Progenitor cell of endocrine pancreas (in vitro differentiated cells): ENCODE results near the gene USP31. TPM values are rescaled to one million over a fixed set of nuclear protein-coding genes. Genes with fewer than 3 reads are reported as not detected.
"Not testable (repeated sequence)": the region's sequence is repeated elsewhere in the genome, so short reads cannot be mapped to it uniquely, and the experiment has no call there.

Experiments used
- DNase-seq: peaks from one replicate; pipeline ENCODE4 v3.0.0; 2021; ENCODE audit warnings: low spot score; ENCODE audit not compliant: unreplicated experiment
- H3K27ac Mint-ChIP-seq: 2 replicates; pipeline ENCODE4 v1.8.0; 2021; ENCODE audit warnings: mild to moderate bottlenecking, moderate library complexity, mixed read lengths
- H3K27me3 Mint-ChIP-seq: 2 replicates; pipeline ENCODE4 v1.8.0; 2021; ENCODE audit warnings: mixed read lengths
- H3K36me3 Mint-ChIP-seq: 2 replicates; pipeline ENCODE4 v1.8.0; 2022; ENCODE audit warnings: mixed read lengths; ENCODE audit not compliant: insufficient read depth
- H3K4me1 Mint-ChIP-seq: 2 replicates; pipeline ENCODE4 v1.8.0; 2021; ENCODE audit warnings: low read depth, mixed read lengths
- H3K4me3 Mint-ChIP-seq: 2 replicates; pipeline ENCODE4 v1.8.0; 2021; ENCODE audit warnings: low read depth, mild to moderate bottlenecking, moderate library complexity, mixed read lengths
- H3K9me3 Mint-ChIP-seq: 2 replicates; pipeline ENCODE4 v1.8.0; 2021; ENCODE audit warnings: low read depth, mixed read lengths
- total RNA-seq: library from RNA; stranded (reverse); gene quantifications from 2 replicates; pipeline ENCODE4 v1.2.1, GENCODE V29; 2021
- TF ChIP-seq, protein P1 (sequence below): fragments of 200-600 bp; sonication (generic); IDR thresholded peaks from one replicate; pipeline ENCODE4 v1.5.0; 2021; ENCODE audit warnings: antibody characterized with exemption, mild to moderate bottlenecking; ENCODE audit not compliant: unreplicated experiment

USP31 gene
- total RNA-seq, 1 donor from 2014 or later, result 10.5 TPM

DNA sequence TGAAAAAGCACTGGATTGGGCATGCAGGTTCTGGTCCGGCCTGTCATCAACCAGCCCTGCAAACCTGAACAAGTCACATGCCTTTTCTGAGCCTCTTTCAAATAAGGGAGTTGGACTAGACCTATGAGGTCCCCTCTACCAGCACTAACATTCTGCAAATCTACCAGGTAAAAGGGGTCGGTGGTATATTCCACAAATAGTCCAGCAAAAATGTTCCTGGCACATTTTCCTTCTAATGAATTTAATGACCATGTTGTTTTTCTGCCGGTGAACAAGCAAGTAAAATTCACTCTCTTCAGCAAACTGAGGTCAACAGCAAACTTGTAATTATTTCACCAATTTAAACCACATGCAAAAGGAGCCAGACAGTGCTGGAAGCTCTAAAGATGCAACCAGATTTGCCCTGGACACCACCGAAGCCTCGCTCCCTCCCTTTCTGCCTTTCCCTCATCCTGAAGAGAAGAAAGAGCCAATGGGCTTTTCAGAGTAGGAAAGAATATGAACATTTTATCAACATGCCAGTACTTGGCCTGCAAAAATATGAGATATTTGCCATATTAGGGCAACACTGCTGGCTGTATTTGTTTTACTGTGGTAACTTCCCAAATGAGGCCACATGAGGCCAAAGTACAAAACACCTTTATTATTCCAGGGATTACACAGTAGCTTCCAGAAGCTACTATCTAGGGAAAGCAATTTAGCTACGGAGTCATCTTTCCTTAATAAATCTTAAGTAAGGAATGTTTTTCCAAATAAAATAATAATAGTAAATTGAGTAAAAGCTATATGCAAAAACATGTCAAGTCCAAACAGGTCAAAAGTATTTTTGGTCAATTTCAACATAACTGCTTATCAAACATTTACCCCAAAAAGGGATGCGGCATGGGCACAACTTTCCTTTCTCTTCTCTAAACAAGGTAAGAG is 45.0 kb downstream of the USP31 start:
- Mint-ChIP-seq H3K36me3 (peaks cover 19% of the 10 kb centered on the region), H3K27me3 (no peaks in the 10 kb centered on the region), H3K4me1 (peaks cover 5% of the 10 kb centered on the region), H3K9me3 (peaks cover 4% of the 10 kb centered on the region), H3K4me3 (no peak overlapping the region), H3K27ac (no peak overlapping the region)
- DNase-seq, result no peak
- TF ChIP-seq, protein P1, sequence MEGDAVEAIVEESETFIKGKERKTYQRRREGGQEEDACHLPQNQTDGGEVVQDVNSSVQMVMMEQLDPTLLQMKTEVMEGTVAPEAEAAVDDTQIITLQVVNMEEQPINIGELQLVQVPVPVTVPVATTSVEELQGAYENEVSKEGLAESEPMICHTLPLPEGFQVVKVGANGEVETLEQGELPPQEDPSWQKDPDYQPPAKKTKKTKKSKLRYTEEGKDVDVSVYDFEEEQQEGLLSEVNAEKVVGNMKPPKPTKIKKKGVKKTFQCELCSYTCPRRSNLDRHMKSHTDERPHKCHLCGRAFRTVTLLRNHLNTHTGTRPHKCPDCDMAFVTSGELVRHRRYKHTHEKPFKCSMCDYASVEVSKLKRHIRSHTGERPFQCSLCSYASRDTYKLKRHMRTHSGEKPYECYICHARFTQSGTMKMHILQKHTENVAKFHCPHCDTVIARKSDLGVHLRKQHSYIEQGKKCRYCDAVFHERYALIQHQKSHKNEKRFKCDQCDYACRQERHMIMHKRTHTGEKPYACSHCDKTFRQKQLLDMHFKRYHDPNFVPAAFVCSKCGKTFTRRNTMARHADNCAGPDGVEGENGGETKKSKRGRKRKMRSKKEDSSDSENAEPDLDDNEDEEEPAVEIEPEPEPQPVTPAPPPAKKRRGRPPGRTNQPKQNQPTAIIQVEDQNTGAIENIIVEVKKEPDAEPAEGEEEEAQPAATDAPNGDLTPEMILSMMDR, result no peak

DNA sequence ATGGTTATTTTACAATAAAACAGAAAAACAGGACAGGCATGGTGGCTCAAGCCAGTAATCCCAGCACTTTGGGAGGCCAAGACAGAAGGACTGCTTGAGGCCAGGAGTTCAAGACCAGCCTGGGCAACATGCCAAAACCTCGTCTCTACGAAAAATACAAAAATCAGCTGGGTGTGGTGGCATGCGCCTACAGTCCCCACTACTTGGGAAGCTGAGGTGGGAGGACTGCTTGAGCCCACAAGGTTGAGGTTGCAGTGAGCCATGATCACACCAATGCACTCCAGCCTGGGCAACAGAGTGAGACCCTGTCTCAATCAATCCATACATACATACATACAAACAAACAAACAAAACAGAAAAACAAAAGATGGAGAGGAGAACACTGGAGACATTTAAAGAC is 45.6 kb downstream of the USP31 start:
- Mint-ChIP-seq H3K27me3 (no peaks in the 10 kb centered on the region), H3K4me3 (no peak overlapping the region), H3K9me3 (peaks cover 7% of the 10 kb centered on the region), H3K36me3 (peaks cover 21% of the 10 kb centered on the region), H3K4me1 (peaks cover 5% of the 10 kb centered on the region), H3K27ac (no peak overlapping the region)
- no peak for DNase-seq
- TF ChIP-seq, protein P1, result no peak

DNA sequence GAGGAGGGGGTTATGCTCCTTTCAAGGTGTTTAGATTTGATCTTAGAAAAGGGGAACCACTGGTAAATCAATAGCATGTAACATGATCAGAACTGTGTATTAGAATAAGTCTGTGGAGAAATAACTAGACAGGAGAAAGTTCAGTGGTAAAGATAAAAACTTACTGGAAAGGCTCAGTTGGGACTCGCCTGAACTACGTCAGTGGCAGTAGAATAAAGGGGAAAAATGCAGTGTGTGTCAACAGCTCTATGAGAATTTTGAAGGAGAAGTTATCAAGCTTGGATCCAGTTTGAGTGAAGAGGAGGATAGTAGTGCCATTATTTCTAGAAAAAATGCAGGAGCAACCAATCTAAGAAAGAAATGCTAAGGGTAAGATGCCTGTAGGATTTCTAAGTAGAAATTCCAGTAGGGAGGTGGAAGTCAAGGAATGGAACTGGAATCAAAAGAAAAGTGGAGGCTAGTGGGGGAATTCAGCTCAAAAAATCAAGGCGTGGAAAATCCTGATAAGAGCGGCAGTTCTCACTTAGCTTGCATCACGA is 48.2 kb downstream of the USP31 start:
- H3K9me3 Mint-ChIP-seq, result peaks cover 12% of the 10 kb centered on the region
- TF ChIP-seq, protein P1, result no peak
- peaks cover 5% of the 10 kb centered on the region for H3K4me1 Mint-ChIP-seq
- H3K36me3 Mint-ChIP-seq, result peaks cover 26% of the 10 kb centered on the region
- no peak overlapping the region for H3K4me3 Mint-ChIP-seq
- no peaks in the 10 kb centered on the region for H3K27me3 Mint-ChIP-seq
- no peak overlapping the region for H3K27ac Mint-ChIP-seq
- no peak for DNase-seq

DNA sequence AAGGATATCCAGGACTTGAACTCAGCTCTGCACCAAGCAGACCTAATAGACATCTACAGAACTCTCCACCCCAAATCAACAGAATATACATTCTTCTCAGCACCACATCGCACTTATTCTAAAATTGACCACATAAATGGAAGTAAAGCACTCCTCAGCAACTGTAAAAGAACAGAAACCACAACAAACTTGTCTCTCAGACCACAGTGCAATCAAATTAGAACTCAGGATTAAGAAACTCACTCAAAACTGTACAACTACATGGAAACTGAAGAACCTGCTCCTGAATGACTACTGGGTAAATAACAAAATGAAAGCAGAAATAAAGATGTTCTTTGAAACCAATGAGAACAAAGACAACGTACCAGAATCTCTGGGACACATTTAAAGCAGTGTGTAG is 52.8 kb downstream of the USP31 start:
- peaks cover 16% of the 10 kb centered on the region for H3K9me3 Mint-ChIP-seq
- H3K27ac Mint-ChIP-seq, H3K27me3 Mint-ChIP-seq, DNase-seq, H3K4me1 Mint-ChIP-seq, H3K4me3 Mint-ChIP-seq: not testable (repeated sequence)
- H3K36me3 Mint-ChIP-seq, result peaks cover 38% of the 10 kb centered on the region

DNA sequence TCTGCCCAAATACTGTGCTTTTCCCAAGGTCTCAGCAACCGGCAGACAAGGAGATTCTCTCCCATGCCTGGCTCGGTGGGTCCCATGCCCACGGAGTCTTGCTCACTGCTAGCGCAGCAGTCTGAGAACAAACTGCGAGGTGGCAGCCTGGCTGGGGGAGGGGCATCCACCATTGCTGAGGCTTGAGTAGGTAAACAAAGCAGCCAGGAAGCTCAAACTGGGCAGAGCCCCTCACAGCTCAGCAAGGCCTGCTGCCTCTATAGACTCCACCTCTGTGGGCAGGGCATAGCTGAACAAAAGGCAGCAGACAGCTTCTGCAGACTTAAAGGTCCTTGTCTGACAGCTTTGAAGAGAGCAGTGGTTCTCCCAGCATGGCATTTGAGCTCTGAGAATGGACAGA is 55.1 kb downstream of the USP31 start:
- Mint-ChIP-seq H3K9me3 (peaks cover 15% of the 10 kb centered on the region), H3K36me3 (peaks cover 35% of the 10 kb centered on the region)
- H3K27ac Mint-ChIP-seq, H3K27me3 Mint-ChIP-seq, H3K4me1 Mint-ChIP-seq, H3K4me3 Mint-ChIP-seq, DNase-seq: not testable (repeated sequence)

DNA sequence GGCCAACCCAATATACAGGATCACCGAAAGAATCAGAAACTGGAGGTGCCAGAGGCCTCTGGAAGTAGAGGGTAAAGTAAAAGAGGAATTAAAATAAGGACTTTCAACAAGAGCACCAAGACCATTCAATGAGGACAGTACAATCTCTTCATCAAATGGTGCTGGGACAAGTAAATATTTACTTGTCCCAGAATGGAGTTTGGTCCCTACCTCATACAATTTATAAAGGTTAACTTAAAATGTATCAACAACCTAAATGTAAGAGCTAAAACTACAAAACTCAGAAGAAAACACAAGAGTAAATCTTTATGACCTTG is 56.5 kb downstream of the USP31 start:
- peaks cover 25% of the 10 kb centered on the region for H3K36me3 Mint-ChIP-seq
- H3K4me1 Mint-ChIP-seq, result peaks cover 5% of the 10 kb centered on the region
- DNase-seq, result no peak
- TF ChIP-seq, protein P1, result no peak
- peaks cover 4% of the 10 kb centered on the region for H3K9me3 Mint-ChIP-seq
- H3K27me3 Mint-ChIP-seq, result no peaks in the 10 kb centered on the region
- no peak overlapping the region for H3K27ac Mint-ChIP-seq
- H3K4me3 Mint-ChIP-seq, result no peak overlapping the region
